CD4-positive, alpha-beta T cell (primary cell): ENCODE results near the gene FIBCD1. TPM values are rescaled to one million over a fixed set of nuclear protein-coding genes. Genes with fewer than 3 reads are reported as not detected.

Experiments
- ATAC-seq: fragments of 200-7000 bp; cut with Tn5 transposase; one replicate; pipeline ENCODE4 v1.10.0; 2022; ENCODE audit warnings: mild to moderate bottlenecking; ENCODE audit not compliant: poor library complexity
- CTCF ChIA-PET: fragments of 350-600 bp; sonication (Branson Sonifier 250); formaldehyde crosslinking; loops from one replicate; lab custom pipeline; 2021; ENCODE audit warnings: antibody characterized with exemption, inconsistent platforms; lab: Charles Lee
- POLR2A ChIA-PET: fragments of 350-600 bp; sonication (Branson Sonifier 250); formaldehyde crosslinking; loops from one replicate; lab custom pipeline; 2021; ENCODE audit warnings: antibody characterized with exemption, inconsistent platforms; lab: Charles Lee
- DNase-seq, 14 experiments: peaks; one replicate each; pipeline ENCODE4 v3.0.0-alpha.2; 2013 to 2020; ENCODE audit warnings: mixed read lengths in 2 of 14
- H3K27ac ChIP-seq, 2 donors: one replicate each; pipeline versions ENCODE4 v1.5.1 to v1.7.0; 2013; ENCODE audit warnings: low read length in 2 of 2, low read depth in 1 of 2, mild to moderate bottlenecking in 1 of 2
- H3K27me3 ChIP-seq, 2 experiments: 1 replicate in 1 of 2; 2 replicates in 1 of 2; pipeline versions ENCODE4 v1.6.1 to v1.7.0; 2013; ENCODE audit warnings: low read length in 2 of 2, control low read depth in 1 of 2, mild to moderate bottlenecking in 1 of 2, moderate library complexity in 1 of 2; ENCODE audit not compliant: insufficient read depth in 2 of 2, control insufficient read depth in 1 of 2
- H3K36me3 ChIP-seq: one replicate; pipeline ENCODE4 v1.6.1; 2013; ENCODE audit warnings: low read length, control low read depth; ENCODE audit not compliant: insufficient read depth
- H3K4me1 ChIP-seq: one replicate; pipeline ENCODE4 v1.6.1; 2013; ENCODE audit warnings: low read length, control low read depth; ENCODE audit not compliant: insufficient read depth
- H3K4me3 ChIP-seq: one replicate; pipeline ENCODE4 v1.5.1; 2013; ENCODE audit warnings: mild to moderate bottlenecking, low read length, moderate library complexity
- H3K9me3 ChIP-seq, 2 experiments: 1 replicate in 1 of 2; 2 replicates in 1 of 2; pipeline versions ENCODE4 v1.6.1 to v1.7.0; 2013; ENCODE audit warnings: low read length in 2 of 2, mild to moderate bottlenecking in 2 of 2, control low read depth in 1 of 2, moderate library complexity in 1 of 2; ENCODE audit not compliant: control insufficient read depth in 1 of 2, insufficient read depth in 1 of 2
- H3K27ac Mint-ChIP-seq: one replicate; pipeline ENCODE4 v1.8.0; 2020; ENCODE audit warnings: mixed read lengths
- H3K27me3 Mint-ChIP-seq: one replicate; pipeline ENCODE4 v1.8.0; 2021; ENCODE audit warnings: mixed read lengths
- H3K36me3 Mint-ChIP-seq: one replicate; pipeline ENCODE4 v1.8.0; 2021; ENCODE audit warnings: low read depth, mixed read lengths
- H3K4me1 Mint-ChIP-seq: one replicate; pipeline ENCODE4 v1.8.0; 2021; ENCODE audit warnings: low read depth, mixed read lengths
- H3K4me3 Mint-ChIP-seq: one replicate; pipeline ENCODE4 v1.8.0; 2020; ENCODE audit warnings: mild to moderate bottlenecking, mixed read lengths
- H3K9me3 Mint-ChIP-seq: one replicate; pipeline ENCODE4 v1.8.0; 2020; ENCODE audit warnings: mixed read lengths
- CTCF ChIP-seq: fragments of 200-600 bp; IDR thresholded peaks from one replicate; pipeline ENCODE4 v1.8.0; 2022; ENCODE audit warnings: antibody characterized with exemption, mild to moderate bottlenecking
- intact Hi-C, 2 experiments: fragments of 100-400 bp; cut with DNase I in 1 of 2; cut with micrococcal nuclease in 1 of 2; formaldehyde crosslinking; loops; one replicate each; pipeline versions ENCODE4 v1.15.1 to v1.9.0; 2023 to 2025; cut with DNase I, micrococcal nuclease
- total RNA-seq, 174 experiments: library from RNA in 2 of 174; stranded (reverse) in 2 of 174; gene quantifications; one replicate each; pipeline ENCODE4 v1.2.3 and lab custom pipeline; 2021 to 2026

The FIBCD1 gene
- total RNA-seq, 2 experiments from 2014 or later: not detected

- H3K4me3 ChIP-seq: no peak overlapping the region
- Mint-ChIP-seq H3K4me1 (no peaks in the 10 kb centered on the region), H3K4me3 (no peak overlapping the region), H3K36me3 (peaks cover 51% of the 10 kb centered on the region), H3K27me3 (no peaks in the 10 kb centered on the region), H3K9me3 (no peaks in the 10 kb centered on the region), H3K27ac (no peak overlapping the region)
- ATAC-seq: no peak
- intact Hi-C loops: no loop called here
- H3K9me3 ChIP-seq: no peaks in the 10 kb centered on the region
- ChIA-PET CTCF (no interaction called here), POLR2A (no interaction called here)
- DNase-seq: no peak
- no peaks in the 10 kb centered on the region for H3K27me3 ChIP-seq
- no peaks in the 10 kb centered on the region for H3K4me1 ChIP-seq
- H3K27ac ChIP-seq: no peak overlapping the region
- TF ChIP-seq CTCF: no peak
- peaks cover 31% of the 10 kb centered on the region for H3K36me3 ChIP-seq
These were observed 80.9 kb downstream of the FIBCD1 start for GRCh38 chr9:130857864-130858738.

GRCh38 chr9:130856474-130856873 lies 82.6 kb downstream of the FIBCD1 start:
- Mint-ChIP-seq H3K27me3 (no peaks in the 10 kb centered on the region), H3K27ac (no peak overlapping the region), H3K36me3 (peaks cover 45% of the 10 kb centered on the region), H3K4me3 (no peak overlapping the region), H3K9me3 (no peaks in the 10 kb centered on the region), H3K4me1 (no peaks in the 10 kb centered on the region)
- TF ChIP-seq CTCF: no peak
- CTCF ChIA-PET: no interaction called here
- no peaks in the 10 kb centered on the region for H3K27me3 ChIP-seq
- intact Hi-C loops: no loop called here
- H3K27ac ChIP-seq: no peak overlapping the region
- no peaks in the 10 kb centered on the region for H3K4me1 ChIP-seq
- DNase-seq: no peak
- H3K4me3 ChIP-seq: no peak overlapping the region
- peaks cover 31% of the 10 kb centered on the region for H3K36me3 ChIP-seq
- POLR2A ChIA-PET: no interaction called here
- ATAC-seq: no peak
- no peaks in the 10 kb centered on the region for H3K9me3 ChIP-seq

GRCh38 chr9:130854835-130855234 lies 84.2 kb downstream of the FIBCD1 start:
- ChIA-PET POLR2A (interaction anchor here (0.6 kb wide), 1 partner anchor 13 kb away, joined by 3 read pairs; no protein-coding TSS in a partner anchor), CTCF (no interaction called here)
- H3K36me3 Mint-ChIP-seq: peaks cover 39% of the 10 kb centered on the region
- H3K36me3 ChIP-seq: peaks cover 29% of the 10 kb centered on the region
- H3K27me3 Mint-ChIP-seq: no peaks in the 10 kb centered on the region
- no peak overlapping the region for H3K4me3 Mint-ChIP-seq
- TF ChIP-seq CTCF: no peak
- ATAC-seq (no peak), DNase-seq (no peak)
- no peaks in the 10 kb centered on the region for H3K27me3 ChIP-seq
- no peaks in the 10 kb centered on the region for H3K9me3 ChIP-seq
- H3K4me1 ChIP-seq: no peaks in the 10 kb centered on the region
- intact Hi-C loops: no loop called here
- no peak overlapping the region for H3K27ac ChIP-seq
- no peak overlapping the region for H3K27ac Mint-ChIP-seq
- H3K4me3 ChIP-seq: no peak overlapping the region
- no peaks in the 10 kb centered on the region for H3K4me1 Mint-ChIP-seq
- H3K9me3 Mint-ChIP-seq: no peaks in the 10 kb centered on the region
